Thyroid gland (tissue), 4 donors: ENCODE results near the gene OLFM2.

Experiments used
- POLR2A ChIP-seq, 2 donors: fragments of 450-650 bp; IDR thresholded peaks; one replicate each; pipeline ENCODE4 v1.6.1; 2017; ENCODE audit warnings: antibody characterized with exemption in 2 of 2, mild to moderate bottlenecking in 2 of 2, moderate library complexity in 1 of 2
- TF ChIP-seq, protein P1 (sequence below), 6 experiments: fragments of 200-600 bp in 3 of 6; fragments of 450-650 bp in 3 of 6; sonication (generic) in 3 of 6; IDR thresholded peaks; one replicate each; pipeline ENCODE4 v1.5.1; 2016 to 2019; ENCODE audit warnings: antibody characterized with exemption in 6 of 6, mild to moderate bottlenecking in 2 of 6, inconsistent platforms in 1 of 6, moderate library complexity in 1 of 6

DNA sequence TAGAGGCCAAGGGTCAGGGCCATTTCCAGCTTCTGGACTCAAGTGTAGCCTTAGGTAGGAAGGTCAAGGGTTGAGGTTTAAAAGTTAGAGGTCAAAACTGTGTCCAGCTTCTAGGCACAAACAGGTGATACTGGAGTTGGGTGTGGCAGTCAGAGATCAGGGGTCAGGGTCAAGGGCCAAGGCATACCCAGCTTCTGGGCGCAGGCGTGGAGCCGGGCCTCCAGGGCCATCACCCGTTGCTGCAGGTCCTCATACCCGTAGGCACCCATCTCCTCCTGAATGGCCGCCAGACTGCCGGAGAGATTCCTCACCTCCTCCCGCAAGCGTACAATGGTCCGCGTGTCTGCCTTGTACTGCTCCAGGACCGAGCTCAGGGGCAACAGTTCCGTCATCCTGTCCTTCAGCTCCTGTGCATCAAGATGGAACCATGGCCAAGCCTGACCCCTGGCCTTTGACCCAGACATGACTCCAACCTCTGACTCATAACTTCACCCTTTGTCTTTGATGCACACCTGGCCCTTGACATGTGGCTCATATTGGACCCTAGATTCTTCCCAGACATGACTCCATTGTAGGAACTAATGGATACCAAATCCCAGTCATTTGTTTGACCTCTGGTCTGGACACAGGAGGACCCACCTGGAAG, 79.1 kb downstream of the OLFM2 start:
- TF ChIP-seq, protein P1, sequence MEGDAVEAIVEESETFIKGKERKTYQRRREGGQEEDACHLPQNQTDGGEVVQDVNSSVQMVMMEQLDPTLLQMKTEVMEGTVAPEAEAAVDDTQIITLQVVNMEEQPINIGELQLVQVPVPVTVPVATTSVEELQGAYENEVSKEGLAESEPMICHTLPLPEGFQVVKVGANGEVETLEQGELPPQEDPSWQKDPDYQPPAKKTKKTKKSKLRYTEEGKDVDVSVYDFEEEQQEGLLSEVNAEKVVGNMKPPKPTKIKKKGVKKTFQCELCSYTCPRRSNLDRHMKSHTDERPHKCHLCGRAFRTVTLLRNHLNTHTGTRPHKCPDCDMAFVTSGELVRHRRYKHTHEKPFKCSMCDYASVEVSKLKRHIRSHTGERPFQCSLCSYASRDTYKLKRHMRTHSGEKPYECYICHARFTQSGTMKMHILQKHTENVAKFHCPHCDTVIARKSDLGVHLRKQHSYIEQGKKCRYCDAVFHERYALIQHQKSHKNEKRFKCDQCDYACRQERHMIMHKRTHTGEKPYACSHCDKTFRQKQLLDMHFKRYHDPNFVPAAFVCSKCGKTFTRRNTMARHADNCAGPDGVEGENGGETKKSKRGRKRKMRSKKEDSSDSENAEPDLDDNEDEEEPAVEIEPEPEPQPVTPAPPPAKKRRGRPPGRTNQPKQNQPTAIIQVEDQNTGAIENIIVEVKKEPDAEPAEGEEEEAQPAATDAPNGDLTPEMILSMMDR (IDR thresholded peaks at IDR 0.05): no peak
- no peak for TF ChIP-seq POLR2A (IDR thresholded peaks at IDR 0.05)
